Kidney tubule cell (primary cell): ENCODE measurements around the gene NCF4.

Source experiments
- DNase-seq: peaks from one replicate; pipeline ENCODE4 v3.0.0-alpha.2; 2018; ENCODE audit warnings: low spot score

NCF4 gene

DNA sequence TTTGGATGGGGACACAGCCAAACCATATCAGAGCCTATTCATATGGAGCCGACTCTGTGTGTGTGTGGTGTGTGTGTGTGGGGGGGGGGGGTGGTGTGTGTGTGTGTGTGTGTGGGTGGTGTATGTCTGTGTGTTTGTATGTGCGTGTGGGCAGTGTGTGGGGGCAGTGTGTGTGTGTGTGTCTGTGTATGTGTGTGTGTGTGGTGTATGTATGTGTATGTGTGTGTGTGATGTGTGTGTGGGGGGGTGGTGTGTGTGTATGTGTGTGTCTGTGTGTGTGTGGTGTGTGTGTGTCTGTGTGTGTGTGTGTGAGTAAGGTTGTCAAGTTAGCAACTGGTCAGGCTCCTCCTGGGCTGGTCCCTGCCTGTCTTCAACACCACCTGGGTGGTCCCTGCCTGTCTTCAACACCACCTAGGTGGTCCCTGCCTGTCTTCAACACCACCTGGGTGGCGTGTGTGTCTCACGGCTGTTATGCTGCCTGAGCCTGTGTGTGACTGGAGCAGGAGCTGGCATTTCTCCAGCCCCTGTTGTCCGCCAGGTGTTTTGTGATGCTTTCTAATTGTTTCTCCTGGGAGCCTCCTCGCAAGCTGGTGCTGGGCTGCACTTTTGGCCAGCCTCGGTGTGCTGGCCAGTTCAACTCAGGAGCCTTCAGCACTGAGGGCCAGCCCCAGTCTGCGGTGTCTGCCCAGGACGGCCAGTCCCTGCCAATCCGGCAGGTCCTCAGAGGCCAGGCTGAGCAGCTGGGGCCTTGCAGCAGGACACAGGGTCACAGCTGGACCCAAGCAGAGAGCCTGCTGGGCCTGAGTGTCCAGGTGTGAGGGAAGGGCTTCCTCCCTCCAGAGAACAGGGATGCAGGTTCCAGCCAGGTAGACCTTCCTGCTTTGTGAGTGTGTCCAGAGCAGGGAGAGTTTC is 22.4 kb upstream of the NCF4 start:
- no peak for DNase-seq

DNA sequence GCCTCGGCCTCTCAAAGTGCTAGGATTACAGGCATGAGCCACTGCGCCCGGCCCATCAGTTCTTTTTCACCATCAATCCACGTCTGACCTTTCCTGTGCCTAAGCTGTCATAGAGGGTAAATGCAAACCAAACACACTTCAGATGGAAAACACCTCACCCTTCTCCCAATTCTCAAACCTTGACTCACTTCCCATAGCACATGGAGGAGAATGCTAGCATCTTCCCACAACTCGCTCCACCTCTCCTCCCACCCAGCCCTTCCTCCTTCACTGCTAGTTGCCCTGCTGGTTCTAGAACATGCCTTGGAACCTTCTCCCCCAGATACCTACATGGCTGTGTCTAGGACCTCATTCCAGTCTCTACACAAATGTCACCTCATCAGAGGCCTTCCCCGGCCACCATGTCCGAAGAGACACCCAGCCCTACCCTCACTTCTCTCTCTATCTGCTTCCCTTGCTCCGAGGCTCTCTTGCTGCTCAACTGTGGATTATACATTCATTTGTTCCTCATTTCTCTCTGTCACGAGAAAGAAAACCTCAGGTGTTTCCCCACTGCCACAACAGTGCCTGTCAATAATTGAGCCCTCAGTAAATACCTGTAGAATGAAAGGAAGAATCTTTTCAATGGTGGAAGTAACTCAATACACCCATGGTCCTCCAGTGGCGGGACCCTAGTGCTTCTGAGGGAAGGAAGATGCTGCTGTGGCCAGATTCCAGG is 21.3 kb upstream of the NCF4 start:
- peak; percentile 9 for DNase-seq

DNA sequence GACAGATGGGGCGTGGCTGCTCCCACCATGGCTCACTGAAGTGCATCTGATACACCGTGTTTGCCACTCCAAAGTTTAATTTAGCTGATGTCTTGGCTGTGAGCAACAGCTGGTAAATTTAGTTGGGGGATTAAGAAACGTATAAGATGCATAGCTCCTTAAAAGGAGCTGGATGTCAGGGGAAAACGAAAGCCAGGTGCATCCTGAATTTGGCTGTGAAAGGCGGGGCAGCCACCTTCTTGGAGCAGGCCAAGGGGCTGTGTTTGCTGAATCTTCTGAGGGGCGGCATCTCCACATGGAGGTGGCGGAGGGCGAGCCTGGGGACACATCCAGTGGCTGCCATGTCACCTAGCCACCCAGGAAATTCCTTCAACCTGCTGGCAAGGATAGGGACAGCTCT is 20.7 kb upstream of the NCF4 start:
- no peak for DNase-seq

DNA sequence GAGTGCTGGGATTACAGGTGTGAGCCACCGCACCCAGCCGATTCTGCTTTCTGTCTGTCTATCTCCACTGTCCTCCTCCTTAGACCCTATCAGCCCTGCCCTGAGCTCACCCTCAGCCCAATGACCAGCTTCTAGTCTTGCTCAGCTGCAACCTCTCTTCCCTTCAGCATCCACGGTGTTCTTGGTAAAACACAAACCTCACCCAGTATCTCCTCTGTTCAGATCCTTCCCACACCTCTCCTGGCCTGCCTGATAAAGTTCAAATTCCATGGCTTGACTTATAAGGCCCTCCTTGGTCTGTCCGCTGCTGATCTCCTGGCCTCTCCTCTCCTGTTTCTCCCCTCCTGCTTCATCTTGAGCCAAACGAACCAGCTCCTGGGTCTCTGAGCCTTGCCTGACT is 14.5 kb upstream of the NCF4 start:
- no peak for DNase-seq

DNA sequence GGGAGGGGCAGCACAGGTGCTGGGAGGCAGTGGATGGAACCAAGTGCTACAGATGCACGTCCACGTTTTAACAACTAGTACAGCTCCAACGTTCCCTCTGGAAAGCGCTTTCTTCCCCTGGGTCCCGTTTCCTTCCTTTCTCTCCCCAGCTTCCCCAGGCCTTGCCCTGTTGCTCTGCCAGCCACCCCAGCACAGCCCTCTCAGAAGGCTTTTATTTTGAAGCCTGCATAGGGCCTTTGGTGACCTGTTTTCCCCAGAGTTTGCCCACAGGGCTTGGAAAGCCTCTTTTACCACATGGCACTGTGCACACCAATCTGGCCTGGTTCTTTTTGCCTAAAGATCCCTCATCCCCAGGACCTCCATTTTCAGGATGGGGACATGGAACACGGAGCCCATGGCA is 13.9 kb upstream of the NCF4 start:
- no peak for DNase-seq

DNA sequence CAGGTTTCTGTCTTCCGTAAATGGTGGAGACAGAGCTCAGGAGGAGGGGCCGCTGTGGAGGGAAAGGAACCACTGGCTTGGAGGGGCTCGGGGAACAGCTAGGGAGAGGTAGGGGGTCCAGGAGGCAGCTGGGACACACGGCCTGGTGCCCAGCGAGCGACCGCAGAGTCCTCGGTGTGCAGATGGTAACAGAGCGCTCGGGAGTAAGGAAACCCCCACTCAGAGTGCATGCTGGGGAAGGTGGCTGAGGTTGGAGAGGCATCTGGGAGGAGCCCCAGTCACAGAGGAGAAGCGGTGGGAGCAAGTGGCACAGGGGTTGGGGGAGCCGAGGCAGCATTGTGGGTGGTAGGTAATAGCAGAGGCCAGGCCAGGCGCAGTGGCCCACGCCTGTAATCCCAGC is 10.8 kb upstream of the NCF4 start:
- DNase-seq: no peak

DNA sequence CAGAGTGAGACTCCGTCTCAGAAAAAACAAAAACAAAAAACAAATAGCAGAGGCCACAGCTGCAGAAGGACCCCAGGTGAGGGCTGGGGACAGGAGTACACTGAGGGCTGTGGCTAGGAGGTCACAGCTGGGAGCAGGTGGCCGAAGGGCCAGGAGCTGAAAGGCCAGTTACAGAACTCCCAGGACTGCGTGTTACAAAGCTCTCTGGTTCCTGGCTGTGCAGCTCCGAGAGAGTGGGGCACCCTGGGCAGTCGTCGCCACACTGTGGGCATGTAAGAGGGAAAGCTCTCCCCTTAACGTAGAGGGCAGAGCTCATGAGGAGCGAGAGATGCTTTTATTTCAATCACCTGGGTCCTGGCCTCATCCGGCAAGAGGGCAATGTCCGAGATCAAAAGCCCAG is 10.1 kb upstream of the NCF4 start:
- no peak for DNase-seq

DNA sequence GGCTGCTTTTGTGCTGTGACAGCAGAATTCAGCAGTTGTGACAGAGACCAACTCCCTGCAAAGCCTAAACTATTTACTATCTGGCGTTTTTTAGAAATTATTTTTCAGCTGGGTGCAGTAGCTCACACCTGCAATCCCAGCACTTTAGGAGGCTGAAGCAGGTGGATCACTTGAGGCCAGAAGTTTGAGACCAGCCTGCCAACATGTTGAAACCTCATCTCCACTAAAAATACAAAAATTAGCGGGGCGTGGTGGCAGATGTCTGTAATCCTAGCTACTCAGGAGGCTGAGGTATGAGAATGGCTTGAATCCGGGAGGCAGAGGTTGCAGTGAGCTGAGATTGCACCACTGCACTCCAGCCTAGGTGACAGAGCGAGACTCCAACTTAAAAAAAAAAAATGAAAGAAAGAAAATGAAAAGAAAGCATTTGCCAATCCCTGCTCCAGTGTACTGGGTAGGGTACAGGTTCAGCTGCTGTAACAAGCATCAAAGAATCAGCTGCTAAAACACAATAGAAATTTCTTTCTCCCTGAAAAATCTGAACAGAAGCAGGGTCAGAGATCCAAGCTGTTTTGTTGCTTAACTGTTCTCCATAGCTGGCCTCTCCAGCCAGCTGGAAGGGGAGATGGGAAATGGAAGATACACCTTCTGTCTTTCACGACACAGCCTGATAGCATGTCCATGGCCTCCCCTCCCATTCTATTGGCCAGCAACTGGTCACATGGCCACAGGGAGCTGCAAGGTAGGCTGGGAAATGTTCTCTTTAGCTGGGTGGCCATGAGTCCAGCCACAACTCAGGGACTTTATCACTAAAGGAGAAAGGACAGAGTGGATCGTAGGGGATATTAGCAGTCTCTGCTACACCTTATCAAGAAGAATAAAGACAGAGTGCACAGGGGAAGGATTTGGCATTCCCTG is 8.5 kb upstream of the NCF4 start:
- DNase-seq: no peak

DNA sequence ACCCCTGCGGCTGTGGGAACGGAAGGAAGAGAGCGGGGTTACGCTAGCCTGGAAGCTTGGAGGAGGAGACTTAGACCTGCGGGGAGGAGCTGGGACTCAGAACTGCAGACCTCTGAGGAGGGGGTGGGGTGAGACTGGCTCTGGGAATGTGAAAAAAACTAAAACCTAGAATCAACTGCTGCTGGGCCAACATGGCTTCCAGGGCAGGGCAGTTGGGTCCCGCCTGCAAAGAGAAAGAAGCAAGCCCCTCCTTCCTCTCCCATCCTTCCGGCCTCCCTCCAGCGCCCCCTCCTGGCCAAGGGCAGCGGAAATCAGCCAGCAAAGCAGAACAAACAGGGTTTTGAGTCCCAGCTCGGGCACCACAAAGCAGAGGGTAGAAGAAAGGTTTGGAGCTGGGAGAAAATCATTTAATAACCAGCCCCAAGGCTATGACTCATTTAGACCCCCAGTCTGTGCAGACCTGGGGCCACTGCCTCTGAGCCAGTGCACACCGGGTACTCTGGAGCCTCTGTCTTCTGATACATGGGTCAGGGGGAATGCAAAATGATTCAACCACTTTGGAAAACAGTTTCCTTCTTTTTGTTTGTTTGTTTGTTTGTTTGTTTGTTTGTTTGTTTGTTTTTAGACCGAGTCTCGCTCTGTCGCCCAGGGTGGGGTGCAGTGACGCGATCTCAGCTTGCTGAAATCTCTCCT is 7.3 kb upstream of the NCF4 start:
- DNase-seq: peak; percentile 49

DNA sequence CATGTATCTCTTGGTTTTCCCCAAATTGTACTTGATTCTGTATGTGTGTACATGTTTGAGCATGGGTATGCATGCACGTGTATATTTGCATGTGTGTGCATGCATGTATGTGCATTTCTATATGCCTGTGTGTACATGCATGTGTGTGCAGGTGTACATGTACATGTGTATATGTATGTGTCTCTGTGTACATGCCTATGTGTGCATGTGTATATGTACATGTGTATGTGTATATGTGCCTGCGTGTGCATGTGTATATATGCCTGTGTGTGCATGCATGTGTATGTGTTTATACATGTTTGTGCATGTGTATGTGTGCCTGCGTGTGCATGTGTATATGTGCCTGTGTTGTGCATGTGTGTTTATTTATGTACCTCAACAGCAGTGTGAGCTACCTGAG is 5.3 kb upstream of the NCF4 start:
- no peak for DNase-seq

DNA sequence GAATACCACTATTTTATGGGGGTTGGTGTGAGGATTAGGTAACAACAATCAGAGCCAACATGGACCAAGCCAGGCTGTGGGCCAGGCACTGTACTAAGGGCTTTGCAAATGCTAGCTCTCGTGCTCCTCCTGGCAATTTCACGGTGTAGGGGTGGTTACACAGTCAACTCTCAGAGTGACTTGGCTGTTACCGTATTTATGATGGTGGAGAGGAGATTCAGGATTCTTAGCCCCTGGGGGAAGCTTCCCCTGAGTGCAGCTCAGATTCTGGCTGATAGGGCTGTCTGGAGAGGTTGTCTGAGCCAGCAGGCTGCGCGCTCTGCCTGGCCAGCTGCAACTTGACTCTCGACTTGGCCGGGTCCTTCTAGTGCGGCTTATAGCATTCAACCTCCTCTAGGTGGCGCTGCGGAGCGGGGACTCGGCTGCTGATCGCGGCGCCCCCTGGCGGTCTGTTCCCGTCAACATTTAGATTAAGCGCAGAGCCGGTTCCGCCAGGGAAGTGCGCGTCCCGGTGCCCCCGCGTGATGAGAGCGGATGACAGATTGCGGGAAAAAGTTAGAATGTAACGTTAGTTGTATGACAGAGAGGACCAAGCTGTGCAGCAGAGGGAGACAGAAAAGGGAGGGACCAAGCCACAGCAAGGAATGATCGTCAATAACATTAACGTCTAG is 4.5 kb upstream of the NCF4 start:
- peak; percentile 80 for DNase-seq

DNA sequence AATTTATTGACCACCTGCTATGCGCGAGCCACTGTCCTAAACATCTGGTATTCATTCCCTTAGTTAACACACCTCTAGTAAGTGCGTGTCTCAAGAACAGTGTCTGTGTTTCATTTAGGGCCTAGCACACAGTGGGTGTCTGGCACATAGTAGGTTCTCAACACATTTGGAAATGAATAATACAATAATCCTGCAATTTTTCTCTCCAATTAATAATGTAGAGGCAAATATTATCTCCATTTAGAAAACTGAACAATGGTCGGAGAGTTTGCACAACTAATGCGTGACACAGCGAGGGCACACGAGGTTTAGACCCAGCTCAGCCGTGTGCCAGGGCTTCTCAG is 4.0 kb upstream of the NCF4 start:
- DNase-seq: no peak

DNA sequence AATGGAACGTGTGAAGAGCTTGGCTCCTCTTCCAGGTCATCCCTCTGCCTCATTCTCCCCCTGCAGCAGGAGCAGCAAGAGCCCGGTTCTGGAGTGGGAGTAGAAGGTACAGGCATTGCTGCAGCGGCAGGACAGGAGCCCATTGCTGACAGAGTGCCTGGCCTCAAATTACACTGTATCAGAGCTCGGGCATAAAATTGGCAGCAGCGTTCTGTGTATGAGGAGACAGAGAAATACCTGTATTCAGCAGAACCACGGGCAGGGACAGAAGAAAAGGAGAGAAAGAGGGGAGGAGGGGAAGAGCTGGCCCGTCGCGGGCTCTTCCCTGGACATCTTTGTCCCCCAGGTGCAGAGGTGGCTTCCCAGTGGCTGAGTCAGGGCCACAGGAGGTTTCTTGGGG is 2.6 kb upstream of the NCF4 start:
- DNase-seq: no peak

DNA sequence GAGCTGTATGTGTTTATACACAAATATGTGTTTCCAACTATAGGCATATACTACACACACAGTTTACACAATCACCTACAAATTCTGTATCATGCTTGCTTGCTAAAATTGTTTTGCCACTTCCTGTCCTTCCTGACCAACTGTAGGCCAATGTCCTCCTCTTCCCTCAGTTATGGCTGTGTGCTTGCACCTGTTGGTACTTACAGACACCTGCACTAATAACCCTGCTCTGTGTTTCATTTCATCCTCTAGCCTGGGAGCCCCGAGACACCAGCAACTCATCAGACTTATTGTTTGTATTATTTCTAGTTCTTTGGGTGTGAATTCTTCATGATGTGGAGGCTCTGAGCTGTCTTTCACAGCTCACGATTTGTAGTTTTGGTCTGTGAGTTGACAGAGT is 1.8 kb upstream of the NCF4 start:
- no peak for DNase-seq

DNA sequence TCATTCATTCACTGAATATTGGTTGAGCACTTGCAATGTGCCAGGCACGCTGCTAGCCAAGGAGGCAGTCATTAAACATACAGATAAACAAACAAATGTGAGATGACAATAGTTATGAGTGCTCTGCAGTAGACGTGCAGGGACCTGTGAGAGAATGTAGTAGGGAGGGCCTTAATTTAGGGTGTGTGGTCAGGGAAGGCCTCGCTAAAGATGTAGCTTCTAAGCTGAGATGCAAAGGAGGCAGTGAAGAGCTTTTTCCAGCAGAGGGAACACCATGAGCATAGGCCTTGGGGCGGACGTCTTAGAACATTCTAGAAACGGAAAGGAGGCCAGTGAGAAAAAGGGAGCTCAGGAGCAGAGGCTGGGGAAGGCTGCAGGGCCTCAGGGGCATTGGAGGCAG is 789 bp upstream of the NCF4 start:
- no peak for DNase-seq

DNA sequence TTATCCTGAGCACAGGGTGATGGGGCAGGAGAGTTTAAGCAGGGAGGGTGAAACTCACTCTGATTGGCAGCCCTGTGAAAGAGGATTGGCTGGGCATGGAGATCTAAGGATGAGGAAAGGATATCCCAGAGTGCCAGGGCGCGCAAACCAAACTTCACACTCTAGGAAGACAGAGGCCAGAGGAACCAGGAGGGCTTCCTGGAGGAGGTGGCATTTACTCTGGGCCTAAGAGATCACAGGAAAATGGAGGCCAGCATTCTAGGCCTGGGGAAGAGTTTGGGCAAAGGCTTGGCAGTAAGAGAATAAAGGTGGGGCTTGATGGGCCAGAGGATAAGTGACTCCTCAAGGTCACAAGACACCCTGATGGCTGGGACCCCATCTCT is 377 bp upstream of the NCF4 start:
- no peak for DNase-seq

DNA sequence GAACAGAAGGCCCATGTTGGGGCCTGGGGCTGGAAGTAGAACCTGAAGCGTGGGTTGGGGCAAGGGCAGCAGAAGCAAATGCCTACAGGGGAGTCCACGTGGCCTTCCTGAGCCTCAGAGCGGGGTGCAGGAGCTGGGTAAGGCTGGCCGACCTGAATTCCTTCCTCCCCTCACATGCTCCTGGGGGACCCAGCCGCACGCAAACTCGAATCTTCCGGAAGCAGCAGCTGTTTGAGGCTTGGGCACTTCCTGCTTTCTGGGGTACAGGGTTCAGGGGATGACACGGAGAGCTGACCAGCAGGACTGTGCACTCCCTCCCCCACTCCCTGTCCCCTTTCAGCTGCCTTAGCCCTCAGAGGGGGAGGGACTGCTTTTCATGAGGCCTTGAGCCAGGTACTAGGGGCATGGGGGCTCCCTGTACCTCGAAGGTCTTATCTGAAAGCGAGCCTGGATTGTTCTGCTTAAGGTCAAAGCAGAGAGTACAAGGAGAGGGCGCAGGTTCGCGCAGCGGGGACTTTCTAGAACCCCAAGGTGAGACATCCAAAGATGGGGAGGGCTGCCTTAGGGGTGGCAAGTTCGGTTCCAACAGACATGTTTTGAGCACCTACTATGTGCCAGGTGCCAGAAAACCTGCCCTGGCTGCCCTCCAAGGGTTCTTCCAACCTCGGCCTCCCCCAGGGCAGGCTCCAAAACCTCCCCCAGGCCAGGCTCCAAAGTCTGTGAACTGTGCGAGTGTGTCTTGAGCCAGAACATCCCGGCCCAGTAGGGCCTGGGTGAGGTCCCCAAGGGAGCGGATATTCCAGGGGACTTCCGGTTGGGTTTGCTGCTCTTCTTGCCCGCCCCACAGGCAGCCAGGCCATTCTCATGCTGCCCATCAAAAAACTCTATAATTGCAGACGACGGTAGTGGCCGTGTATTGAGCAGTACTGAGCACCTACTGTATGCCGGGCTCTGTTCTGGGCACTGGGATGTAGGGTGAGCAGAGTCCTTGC is 1.7 kb downstream of the NCF4 start:
- DNase-seq: no peak

DNA sequence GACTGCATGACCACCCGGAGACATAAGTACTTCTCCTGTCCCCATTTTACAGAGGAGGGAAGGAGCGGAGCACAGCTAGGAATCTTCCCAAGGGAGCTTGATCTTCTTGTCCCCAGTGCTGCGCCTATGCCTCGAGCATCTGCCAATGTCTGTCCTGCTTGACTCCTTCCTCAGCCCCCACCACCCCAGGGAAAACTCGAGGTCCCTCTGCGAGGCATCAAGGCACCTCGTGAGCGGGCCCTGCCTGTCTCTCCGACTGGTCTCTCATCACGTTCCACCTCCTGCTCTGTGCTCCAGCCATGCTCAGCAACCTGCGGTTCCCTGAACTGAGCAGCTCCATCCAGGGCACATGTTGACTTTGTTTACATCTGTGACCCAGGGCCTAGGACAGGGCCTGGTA is 2.5 kb downstream of the NCF4 start:
- DNase-seq: no peak

DNA sequence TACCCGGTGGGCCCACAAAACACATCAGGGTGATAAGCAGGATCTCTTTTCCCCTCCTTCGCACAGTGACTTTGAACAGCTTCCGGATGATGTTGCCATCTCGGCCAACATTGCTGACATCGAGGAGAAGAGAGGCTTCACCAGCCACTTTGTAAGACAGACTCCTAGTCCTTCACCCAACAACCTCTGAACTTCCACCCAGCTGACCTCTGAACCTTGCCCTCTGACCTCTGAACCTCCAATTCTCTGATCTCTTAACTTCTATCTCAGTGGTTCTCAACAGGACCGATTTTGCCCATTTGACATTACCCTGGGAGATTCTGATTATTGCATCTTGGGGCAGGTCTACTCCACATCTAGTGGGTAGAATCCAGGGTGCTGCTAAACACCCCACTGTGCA is 3.2 kb downstream of the NCF4 start:
- DNase-seq: no peak
